T-helper 22 cell (primary cell): ENCODE data around the gene PEX1.
"Not testable (repeated sequence)": the region's sequence is repeated elsewhere in the genome, so short reads cannot be mapped to it uniquely, and the experiment has no call there.

Experiments
- DNase-seq: peaks from one replicate; pipeline ENCODE4 v3.0.0-alpha.2; 2020; ENCODE audit warnings: low read depth

The PEX1 gene

DNA sequence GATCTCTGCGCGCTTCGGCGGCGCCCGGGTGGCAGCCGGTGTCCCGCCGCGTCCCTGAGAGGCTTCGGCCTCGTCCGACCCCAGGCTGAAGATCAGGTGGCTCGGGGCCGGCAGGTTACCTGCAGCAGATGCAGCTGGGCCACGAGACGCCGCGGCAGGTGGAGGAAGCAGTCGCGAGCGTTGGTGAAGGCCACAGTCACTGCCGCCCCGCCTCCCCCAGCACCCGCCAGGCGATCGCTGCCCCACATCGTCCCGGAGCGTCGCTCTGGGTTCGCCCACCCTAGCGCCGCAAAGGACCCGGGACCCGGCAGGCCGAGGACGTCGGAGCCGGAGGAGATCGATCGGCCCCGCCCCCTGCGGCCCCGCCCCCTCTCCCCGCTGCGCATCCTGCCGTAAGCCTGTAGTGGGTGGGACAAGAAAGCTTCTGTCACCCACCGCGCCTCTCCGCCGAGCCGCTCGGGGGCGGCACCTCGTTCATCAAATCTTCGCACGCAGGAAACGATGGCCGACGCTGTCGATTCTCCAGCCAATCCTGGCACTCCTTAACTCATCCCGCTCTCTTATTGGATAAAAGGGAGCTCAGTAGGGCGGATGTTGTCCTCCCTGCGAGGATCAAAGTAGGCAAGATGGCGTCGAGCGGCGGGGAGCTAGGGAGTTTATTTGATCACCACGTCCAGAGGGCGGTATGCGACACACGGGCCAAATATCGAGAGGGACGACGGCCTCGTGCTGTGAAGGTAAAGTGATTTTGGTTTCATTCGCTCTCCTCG, at the start of gene PEX1, which contains the start of gene RBM48:
TSS of gene PEX1 (minus strand) at position 333 of the 770 bp plus-strand sequence. CDS start at position 248, 85 bp downstream.
TSS of gene RBM48 (plus strand) at position 608 of the 770 bp plus-strand sequence. CDS start at position 627, 19 bp downstream.
- peak; percentile 95 for DNase-seq

DNA sequence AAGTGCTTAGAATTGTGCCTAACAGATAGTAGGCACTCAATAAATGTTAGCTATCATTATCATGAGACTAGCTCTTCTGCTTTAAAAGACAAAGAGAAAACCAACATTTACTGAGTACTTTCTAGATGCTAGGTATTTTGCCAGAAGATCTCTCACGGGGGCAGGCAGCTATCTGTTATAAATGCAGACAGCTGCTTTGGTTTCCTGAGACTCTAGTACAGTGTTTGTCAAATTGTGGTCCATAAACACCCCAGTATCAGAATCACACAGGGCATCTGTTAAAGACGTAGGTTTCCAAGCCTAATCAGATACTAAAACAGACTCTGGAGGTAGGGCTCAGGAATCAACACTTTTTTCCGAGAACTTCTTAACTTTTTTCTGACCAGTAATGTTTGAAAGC, 48.0 kb upstream of the PEX1 start:
- DNase-seq, result no peak

DNA sequence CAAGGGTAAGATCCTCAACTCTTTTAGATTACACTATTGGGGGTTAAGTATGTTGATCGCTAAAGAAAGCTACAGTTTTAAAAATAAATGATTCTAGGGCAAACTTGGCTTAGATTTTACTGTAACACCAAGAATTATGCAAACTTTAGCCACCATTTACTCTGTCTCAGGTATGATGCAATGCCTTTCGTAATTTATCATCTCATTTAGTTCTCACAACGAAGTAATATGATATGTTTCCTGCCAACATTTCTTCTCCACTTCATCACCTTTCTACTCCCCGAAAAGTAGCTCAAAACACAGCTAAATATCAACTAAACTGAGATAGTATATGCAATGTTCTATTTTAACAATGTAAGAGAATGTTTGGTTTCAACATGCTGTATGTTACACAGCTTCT, 40.8 kb upstream of the PEX1 start:
- no peak for DNase-seq

DNA sequence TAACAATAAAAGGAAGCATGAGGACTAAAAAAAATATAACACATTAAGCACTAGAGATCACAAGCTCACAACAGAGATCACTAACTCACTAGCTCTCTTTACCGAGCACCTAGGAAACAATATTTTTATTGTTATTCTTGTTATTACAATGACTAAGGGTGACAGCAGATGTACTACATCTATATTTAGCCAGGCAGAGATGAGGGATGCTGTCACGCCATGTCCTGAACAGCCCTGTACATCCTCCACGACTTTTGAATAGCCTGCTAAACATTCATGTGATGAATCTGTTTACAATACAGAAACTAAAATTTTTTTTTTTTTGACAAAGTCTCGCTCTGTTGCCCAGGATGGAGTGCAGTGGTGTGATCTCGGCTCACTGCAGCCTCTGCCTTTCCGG, 39.1 kb upstream of the PEX1 start:
- DNase-seq, result no peak

DNA sequence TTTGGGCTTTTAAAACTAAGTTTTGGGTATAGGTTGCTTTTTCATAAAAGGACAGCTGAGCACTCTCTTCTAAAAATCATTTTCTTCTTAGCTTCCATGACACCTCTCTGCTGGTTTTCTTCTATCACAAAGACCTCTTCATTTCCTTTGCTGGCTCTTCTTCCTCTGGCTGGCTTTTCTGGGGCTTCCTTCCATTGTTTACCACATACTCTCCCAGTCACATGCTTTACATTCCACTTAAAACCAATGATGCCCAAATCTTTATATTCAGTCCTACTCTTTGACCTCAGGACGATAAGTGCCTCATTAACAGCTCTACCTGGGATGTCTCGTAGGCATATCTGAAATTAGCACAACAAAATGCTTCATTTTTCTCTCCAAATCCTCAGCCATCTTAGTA, 35.0 kb upstream of the PEX1 start:
- no peak for DNase-seq

DNA sequence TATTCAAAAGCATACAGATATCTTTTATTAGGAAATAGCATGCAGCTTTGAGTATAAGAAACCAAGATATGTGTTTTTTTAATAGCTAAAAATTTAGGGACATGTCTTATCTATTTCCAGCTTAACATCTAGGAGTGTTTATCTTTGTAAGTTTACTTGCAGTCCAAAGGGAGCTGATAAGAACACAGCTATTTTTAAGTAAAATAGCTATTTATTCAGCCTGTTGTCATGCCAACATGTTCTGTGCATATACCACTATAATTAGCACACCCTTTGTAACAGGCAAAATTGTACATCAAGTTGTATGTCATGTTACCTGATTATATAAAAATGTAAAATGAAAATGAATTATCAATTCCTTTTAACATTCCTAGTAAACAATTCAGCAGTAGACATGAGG, 32.3 kb upstream of the PEX1 start:
- no peak for DNase-seq

DNA sequence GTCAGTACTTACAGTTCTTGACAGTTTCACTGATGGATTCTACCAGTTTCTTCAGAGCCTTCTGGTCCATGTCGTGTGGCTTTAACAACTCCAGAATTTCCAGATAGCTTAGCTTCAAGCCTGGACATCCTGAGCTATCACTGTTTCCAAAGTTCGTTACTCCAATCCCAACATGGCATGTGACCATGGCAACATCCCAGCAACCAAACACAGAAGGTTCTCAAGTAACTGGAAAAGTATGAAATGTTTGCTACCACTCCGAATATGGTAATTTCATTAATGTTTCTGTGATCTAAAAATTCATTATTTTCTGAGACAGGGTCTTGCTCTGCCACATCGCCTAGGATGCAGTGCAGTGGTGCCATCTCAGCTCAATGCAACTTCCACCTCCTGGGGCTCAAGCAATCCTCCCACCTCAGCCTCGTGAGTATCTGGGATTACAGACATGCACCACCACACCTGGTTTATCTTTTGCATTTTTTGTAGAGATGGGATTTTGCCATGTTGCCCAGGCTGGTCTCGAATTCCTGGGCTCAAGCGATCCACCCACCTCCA, 29.6 kb upstream of the PEX1 start:
- DNase-seq, result no peak

DNA sequence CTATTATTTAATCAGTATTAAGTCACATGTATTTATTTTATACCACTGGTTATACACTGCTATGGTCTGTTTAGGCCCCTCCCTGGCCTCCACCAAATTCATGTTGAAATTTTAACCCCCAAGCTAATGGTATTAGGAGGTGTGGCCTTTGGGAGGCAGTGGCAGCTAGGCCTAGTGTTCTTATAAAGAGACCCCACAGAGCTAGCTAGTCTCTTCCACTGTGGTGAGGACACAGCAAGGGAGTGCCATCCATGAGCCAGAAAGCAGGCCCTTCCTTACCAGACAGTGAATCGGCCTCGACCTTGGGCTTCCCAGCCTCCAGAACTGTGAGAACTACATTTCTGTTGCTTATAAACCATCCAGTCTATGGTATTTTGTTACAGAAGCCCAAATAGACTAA, 28.9 kb upstream of the PEX1 start:
- DNase-seq, result no peak

DNA sequence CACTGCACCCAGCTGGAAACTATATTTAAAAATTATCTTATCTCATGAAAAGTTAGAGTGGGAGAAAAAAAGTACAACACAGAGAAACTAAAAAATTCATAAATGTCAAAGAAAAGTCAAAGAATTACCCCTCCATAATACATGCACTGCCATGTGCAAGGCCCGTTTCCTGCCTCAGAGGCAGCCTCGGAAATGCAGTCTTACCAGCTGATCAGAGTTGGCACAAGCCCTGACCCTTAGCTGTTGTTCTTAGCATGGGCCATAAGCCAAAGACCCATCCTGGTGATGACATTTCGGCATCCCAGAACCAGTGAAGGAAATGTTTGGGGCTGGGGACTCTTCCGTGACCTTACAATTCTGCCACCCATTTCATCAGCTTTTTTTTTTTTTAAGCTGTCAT, 21.9 kb upstream of the PEX1 start:
- DNase-seq, result no peak

DNA sequence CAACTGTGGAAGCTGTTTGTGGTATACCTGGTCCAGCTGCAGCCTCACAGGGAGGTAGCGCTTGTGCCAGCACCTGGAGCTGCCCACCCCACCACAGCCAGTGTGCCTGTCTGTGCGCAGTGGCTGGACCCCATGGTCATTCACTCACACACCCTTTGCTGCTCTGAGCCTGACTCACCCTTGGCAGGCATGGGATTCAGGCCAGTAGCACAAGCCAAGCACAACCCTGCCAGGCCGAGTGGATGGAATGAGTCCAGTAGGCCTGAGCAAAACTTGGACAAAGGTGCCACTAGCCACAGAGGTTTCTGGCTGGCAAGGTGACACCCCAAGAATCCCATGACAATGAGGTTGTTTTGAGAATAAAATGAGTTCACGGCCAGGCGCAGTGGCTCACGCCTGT, 19.3 kb upstream of the PEX1 start:
- DNase-seq, result no peak

DNA sequence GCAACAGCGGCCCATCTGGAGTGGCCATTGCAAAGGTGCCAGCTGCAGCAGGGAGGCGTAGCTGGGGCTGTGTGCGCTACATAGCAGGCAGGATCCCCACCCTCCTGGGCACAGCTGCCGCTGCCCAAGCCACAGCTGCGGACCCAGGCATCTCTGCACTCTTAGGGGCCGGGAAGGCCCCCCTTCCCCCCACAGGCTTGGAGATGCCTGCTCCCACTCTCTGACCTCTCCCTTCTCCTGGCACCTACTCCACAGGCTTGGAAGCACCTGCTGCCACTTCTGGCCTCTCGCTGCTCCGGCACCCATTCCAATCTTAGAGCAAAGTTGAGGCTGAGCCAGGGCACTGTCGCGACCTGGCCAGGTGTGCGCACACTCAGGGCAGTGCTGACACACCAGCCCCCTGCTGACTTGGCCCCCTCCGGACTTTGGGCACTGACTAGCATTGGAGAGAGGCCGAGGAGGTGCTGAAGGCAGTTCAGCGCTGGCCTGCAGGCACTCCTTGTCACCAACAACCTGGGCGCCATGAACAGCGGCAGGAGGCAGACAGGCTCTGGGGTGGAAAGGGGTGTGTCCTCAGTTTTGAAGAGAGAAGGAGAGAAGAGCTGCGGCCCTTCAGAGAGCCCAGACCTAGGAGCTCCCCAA, 18.7 kb upstream of the PEX1 start:
- no peak for DNase-seq

DNA sequence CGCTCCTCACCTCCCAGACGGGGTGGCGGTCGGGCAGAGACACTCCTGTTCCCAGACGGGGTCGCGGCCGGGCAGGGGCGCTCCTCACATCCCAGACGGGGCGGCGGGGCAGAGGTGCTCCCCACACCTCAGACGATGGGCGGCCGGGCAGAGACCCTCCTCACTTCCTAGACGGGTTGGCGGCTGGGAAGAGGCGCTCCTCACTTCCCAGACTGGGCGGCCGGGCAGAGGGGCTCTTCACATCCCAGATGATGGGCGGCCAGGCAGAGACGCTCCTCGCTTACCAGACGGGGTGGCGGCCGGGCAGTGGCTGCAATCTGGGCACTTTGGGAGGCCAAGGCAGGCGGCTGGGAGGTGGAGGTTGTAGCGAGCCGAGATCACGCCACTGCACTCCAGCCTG, 16.8 kb upstream of the PEX1 start:
- DNase-seq, result not testable (repeated sequence)

DNA sequence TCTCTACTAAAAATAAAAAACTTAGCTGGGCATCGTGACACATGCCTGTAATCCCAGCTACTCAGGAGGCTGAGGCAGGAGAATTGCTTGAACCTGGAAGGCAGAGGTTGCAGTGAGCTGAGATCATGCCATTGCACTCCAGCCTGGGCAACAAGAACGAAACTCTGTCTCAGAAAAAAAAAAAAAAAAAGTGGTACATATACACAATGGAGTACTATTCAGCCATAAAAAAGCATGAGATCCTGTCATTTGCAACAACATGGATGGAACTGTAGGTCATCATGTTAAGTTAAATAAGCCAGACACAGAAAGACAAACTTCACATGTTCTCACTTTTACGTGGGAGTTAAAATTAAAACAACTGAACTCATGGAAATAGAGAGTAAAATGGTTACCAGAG, 15.2 kb upstream of the PEX1 start:
- not testable (repeated sequence) for DNase-seq

DNA sequence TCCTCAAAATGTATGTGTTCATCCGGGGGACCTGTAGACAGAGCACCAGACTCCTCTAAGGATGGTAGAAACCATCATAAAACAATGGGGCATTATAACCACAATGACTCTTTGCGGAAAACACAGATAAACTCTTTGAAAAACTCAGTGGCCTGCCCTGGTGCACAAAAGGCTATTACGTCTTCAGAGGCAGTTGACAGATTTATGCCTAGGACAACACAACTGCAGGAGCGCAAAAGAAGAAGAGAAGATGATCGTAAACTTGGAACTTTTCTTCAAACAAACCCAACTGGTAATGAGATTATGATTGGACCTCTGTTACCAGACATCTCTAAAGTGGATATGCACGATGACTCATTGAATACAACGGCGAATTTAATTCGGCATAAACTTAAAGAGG, 6.3 kb upstream of the PEX1 start:
- no peak for DNase-seq

DNA sequence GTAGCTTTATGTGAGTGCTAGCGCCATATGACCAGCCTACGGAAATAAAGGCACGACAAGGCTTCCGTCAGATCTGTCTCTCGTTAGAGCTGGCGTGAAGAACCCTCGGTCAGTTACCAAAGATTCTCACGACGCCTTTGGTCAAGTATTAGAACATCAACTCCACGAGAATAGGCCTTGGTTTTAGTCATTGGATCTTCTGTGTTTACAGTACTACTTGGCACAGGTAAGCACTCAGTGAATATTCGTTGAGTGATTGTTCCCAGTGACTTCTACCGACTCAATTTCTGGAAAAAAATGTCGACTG, 591 bp upstream of the PEX1 start:
- DNase-seq, result no peak

DNA sequence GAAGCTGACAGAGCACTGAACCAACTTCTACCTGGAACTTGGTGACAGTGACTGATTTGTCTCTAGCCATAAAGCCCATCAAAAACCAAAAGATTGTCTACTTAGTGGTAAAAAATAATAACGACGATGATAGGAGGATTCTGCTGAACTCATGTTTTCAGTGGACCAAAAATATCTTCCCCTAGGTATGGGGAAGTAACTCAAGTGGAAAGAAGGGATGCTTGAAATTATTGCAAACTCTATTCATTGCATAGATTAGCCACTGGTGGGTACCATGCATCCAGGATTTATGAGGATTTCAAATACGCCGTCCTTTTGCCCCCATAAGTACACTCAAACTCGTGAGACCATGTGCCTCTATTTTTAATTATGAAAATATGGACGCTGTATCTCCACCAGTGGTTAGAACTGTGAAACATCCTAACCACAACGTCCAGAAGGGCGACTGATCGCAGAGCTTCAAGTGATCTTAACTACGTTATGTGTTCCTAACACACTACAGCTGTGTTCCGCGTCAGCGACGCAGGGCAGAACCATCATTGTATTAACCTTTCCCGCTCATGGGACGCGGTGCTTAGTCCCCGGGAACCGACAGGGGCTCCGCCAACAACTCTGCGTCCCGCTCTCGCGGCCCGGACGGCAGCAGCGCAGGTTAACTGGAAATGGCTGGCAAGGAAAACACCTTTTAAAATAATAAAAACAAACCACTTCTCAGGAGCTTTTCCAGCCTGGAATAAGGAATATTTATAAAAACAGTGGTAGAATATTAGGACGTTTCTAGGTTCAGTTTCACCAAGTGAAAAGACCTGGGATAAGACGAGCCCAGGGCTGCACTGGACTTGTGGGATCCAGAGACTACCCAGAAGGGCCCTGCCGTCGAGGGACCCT, 776 bp downstream of the PEX1 start:
- DNase-seq, result peak; percentile 32

DNA sequence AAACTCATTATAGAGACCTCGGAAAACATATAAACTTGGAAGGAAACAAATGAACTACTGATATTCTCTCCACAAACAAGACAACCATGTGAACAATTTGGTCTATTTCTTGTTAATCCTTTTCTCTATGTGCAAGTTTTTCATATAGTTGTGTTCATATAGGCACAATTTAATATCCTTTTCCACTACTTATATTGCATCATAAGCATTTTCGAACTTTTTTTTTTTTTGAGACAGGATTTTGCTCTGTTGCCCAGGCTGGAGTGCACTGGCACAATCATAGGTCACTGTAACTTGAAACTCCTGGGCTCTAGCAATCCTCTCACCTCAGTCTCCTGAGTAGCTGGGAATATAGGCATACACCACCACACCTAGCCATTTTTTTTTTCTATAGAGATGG, 5.2 kb downstream of the PEX1 start:
- no peak for DNase-seq

DNA sequence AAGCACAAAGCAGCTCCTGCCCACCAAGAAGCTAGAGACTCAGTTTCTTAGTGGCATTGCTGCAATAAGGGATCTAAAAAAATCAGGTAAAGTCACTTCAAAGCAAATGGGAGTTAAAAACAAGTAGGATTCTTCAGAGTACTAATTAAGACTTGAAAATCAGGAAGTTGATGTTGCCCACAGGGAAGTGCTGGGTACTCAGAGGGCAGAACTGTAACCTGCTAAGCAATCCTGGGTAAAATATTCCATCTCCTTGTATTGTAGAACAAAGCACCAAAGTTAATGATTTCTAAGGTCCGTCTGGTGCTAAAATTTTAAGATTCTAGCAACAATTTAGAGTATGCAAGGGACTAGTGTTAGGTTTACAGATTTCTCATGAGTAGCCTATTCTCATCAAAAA, 8.3 kb downstream of the PEX1 start:
- no peak for DNase-seq

DNA sequence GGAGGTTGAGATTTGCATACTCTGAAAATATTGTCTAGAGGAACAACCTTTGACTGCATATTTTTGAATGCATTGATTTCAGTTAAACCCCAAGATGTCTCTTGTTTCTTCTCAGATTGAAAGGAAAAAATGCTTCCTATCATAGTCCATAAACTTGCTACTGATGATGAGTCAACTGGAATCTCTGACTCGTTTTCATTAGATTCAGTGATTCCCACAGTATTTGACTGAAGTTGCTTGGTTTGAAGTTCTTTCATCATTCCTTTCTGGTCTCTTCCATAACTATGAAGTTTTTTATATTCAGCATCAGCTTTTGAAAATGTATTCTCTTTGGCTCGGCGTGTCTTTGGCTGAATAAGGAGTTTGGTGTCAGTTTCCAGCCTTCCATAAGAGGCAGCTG, 10.7 kb downstream of the PEX1 start:
- no peak for DNase-seq

DNA sequence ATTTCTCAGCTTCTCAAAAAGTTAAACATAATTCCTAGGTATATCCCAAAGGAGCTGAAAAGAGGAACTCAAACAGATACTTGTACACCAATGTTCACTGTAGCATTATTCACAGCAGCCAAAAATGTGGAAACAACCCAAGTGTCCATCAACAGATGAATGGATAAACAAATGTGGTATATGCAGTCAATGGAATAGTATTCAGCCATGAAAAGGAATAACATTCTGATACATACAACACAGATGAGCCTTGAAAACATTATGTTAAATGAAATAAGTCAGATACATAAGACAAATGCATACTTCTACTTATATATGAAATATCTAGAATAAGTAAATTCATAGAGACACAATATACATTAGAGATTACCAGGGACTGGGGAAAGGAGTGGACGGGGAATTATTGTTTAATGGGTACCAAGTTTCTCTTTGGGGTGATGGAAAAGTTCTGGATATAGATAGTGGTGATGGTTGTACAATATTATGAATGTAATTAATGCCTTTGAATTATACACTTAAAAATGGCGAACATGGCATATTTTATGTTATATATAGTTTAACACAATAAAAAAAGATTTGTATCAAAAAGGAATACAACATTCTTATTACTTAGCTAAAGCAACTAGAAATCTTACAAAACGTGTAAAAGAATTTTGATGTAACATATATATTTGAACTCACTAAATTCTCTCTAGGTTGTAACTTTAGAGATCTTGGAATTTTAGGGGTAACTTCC, 15.0 kb downstream of the PEX1 start:
- DNase-seq, result no peak

DNA sequence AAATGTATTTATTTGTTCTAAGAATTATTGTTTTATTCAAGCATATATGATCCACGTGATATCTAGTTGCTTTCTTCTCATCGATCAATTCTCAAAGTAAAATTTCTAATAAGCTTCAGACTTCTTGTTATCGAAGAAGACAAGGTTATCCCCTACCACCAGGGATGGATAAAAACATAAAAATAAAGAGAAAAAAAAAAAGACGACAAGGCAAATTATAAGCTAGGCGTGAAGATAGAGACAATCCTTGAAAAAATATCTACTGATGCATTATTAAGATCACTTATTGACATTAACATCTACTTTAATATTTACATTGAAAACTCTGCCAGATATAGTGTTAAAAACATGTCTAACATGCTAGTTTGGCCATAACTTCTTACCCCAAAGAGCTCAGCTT, 19.4 kb downstream of the PEX1 start:
- no peak for DNase-seq

DNA sequence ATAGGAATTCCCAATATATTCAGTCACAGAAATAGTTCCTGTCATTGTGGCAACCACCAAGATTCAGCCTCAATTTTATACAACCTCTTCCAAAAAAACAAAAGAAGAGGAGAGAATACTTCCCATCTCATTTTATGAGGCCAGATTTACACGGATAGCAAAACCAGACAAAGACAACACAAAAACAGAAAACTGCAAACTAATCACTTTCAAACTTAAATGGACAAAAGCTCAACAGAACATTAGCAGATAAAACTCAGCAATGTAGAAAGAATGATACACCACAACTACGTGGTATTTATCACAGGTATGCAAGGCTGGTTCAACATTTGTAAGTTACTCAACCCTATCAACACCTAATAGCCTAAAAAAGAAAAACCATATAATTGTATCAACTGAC, 22.0 kb downstream of the PEX1 start:
- DNase-seq, result no peak
